ENCODE data around the gene PCDH8.
"Not testable (repeated sequence)": the region's sequence is repeated elsewhere in the genome, so short reads cannot be mapped to it uniquely, and the experiment has no call there.

PCDH8 gene

GRCh38 chr13:52849291-52850071 lies 1.0 kb upstream of the PCDH8 start:
- no peak for DNase-seq

GRCh38 chr13:52847682-52848432 lies 583 bp downstream of the PCDH8 start:
- no peak for DNase-seq

- no peak for DNase-seq
Measured at GRCh38 chr13:52847322-52847681, 1.1 kb downstream of the PCDH8 start.

GRCh38 chr13:52846567-52847321 lies 1.7 kb downstream of the PCDH8 start:
- DNase-seq: no peak

- no peak for DNase-seq
Measured at GRCh38 chr13:52845766-52846566, 2.5 kb downstream of the PCDH8 start.

GRCh38 chr13:52845334-52845761 lies 3.1 kb downstream of the PCDH8 start:
- no peak for DNase-seq

GRCh38 chr13:52844836-52845235 lies 3.6 kb downstream of the PCDH8 start:
- no peak for DNase-seq

- DNase-seq: no peak
Measured at GRCh38 chr13:52842441-52842840, 6.0 kb downstream of the PCDH8 start.

- no peak for DNase-seq
Measured at GRCh38 chr13:52840066-52840465, 8.4 kb downstream of the PCDH8 start.

- no peak for DNase-seq
Measured at GRCh38 chr13:52838433-52839107, 9.9 kb downstream of the PCDH8 start.

GRCh38 chr13:52837850-52838249 lies 10.6 kb downstream of the PCDH8 start:
- DNase-seq: no peak

GRCh38 chr13:52835071-52835839 lies 13.2 kb downstream of the PCDH8 start:
- DNase-seq: no peak

- DNase-seq: no peak
Measured at GRCh38 chr13:52833296-52833875, 15.1 kb downstream of the PCDH8 start.

- DNase-seq: no peak
Measured at GRCh38 chr13:52832313-52832712, 16.1 kb downstream of the PCDH8 start.

GRCh38 chr13:52830946-52831345 lies 17.5 kb downstream of the PCDH8 start:
- no peak for DNase-seq

- DNase-seq: no peak
Measured at GRCh38 chr13:52827839-52828238, 20.6 kb downstream of the PCDH8 start.

GRCh38 chr13:52817886-52818285 lies 30.6 kb downstream of the PCDH8 start:
- not testable (repeated sequence) for DNase-seq

GRCh38 chr13:52815330-52815729 lies 33.1 kb downstream of the PCDH8 start:
- no peak for DNase-seq

GRCh38 chr13:52812941-52813340 lies 35.5 kb downstream of the PCDH8 start:
- DNase-seq: no peak

GRCh38 chr13:52811841-52812240 lies 36.6 kb downstream of the PCDH8 start:
- DNase-seq: no peak

GRCh38 chr13:52810526-52810925 lies 37.9 kb downstream of the PCDH8 start:
- no peak for DNase-seq
